Measurements from ENCODE around the gene XPC.

The XPC gene

DNA sequence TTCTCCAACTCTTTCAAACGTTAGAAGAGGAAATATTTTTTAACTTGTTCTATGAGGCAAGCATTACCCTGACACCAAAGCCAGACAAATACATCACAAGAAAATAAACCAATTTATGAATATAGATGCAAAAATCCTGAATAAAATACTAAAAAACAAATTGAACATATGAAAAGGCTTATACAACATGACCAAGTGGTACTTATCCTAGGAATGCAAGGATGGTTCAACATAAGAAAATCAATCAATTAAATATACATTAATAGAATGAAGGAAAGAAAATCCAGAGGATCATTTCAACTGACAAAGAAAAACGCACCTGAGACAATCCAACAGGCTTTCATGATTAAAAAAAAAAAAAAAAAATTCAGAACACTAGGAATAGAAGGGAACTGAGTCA, 17.1 kb downstream of the XPC start:
- Histone ChIP-seq H3K27me3 (ENCODE audit: control insufficient read depth, insufficient read depth, low read length) (no peaks in the 10 kb centered on the region), H3K36me3 (ENCODE audit: control insufficient read depth, insufficient read depth, low read length) (peaks cover 10% of the 10 kb centered on the region), H3K9ac (ENCODE audit: low read length) (no peak overlapping the region), H3K9me3 (ENCODE audit: control insufficient read depth, low read length) (no peaks in the 10 kb centered on the region), H3K4me1 (ENCODE audit: control insufficient read depth, insufficient read depth, low read length) (no peaks in the 10 kb centered on the region), H3K4me3 (ENCODE audit: low read length) (no peak overlapping the region)

DNA sequence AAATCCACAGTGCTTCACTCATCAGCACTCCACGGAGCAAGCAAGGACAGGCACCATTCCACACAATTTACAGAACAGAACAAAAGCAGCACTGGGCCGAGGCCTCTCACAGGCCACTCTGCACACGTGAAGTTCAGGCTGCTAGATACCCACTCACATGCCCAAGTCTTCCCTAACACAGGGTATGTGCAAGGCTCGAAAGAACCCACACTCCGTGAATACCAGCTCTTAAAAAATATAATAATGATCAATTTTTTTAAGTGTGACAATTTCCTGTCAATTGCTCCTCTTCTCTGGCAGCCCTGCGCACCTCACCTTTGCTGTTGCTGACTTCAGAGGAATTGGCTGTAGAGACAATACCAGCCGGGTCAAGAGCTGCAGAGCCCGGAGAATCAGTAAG, 19.0 kb downstream of the XPC start:
- Histone ChIP-seq H3K9ac (ENCODE audit: low read length) (no peak overlapping the region), H3K4me3 (ENCODE audit: low read length) (no peak overlapping the region), H3K27me3 (ENCODE audit: control insufficient read depth, insufficient read depth, low read length) (no peaks in the 10 kb centered on the region), H3K36me3 (ENCODE audit: control insufficient read depth, insufficient read depth, low read length) (peaks cover 6% of the 10 kb centered on the region), H3K9me3 (ENCODE audit: control insufficient read depth, low read length) (no peaks in the 10 kb centered on the region), H3K4me1 (ENCODE audit: control insufficient read depth, insufficient read depth, low read length) (no peaks in the 10 kb centered on the region)

DNA sequence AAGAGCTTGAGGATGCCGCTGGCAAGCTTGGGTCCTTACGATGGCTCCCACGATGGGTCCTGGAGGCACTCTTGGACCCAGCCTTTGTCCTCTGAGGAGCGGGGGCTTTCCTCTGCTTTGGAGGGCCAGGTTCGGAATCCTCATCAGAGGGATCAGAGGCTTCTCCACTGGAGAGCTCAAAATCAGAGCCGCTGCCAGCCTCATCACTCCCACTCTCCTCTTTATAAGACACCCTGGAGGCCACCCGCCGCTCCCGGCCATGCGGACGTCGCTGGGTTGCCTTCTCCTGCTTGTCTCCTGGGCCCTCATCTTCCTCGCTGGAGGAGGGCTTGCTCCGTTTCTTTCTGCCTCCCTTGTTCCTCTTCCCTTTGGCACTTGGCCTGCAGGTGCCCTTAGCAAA, 20.0 kb downstream of the XPC start:
- Histone ChIP-seq H3K36me3 (ENCODE audit: control insufficient read depth, insufficient read depth, low read length) (peaks cover 6% of the 10 kb centered on the region), H3K27me3 (ENCODE audit: control insufficient read depth, insufficient read depth, low read length) (no peaks in the 10 kb centered on the region), H3K4me3 (ENCODE audit: low read length) (no peak overlapping the region), H3K9me3 (ENCODE audit: control insufficient read depth, low read length) (no peaks in the 10 kb centered on the region), H3K4me1 (ENCODE audit: control insufficient read depth, insufficient read depth, low read length) (no peaks in the 10 kb centered on the region), H3K9ac (ENCODE audit: low read length) (no peak overlapping the region)

DNA sequence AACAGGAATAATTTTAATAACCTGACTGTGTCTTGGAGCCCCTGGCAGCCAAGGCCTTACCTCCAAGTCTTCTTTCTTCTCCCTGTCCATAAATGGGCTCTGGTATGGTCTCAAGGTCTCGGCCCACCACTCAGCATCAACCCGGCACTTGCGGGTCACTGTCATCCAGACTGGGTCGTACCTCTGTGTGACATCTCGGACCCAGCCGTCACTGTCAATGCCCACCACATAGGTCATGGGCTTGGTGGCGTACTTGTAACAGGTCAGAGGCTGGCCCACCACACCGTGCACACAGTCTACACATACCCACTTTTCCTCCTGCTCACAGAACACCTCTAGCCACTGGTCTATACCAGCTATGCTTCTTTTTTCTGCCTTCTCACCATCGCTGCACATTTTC, 20.4 kb downstream of the XPC start:
- H3K9ac ChIP-seq (ENCODE audit: low read length), result no peak overlapping the region
- H3K4me1 ChIP-seq (ENCODE audit: control insufficient read depth, insufficient read depth, low read length), result no peaks in the 10 kb centered on the region
- peaks cover 6% of the 10 kb centered on the region for H3K36me3 ChIP-seq (ENCODE audit: control insufficient read depth, insufficient read depth, low read length)
- no peak overlapping the region for H3K4me3 ChIP-seq (ENCODE audit: low read length)
- no peaks in the 10 kb centered on the region for H3K27me3 ChIP-seq (ENCODE audit: control insufficient read depth, insufficient read depth, low read length)
- no peaks in the 10 kb centered on the region for H3K9me3 ChIP-seq (ENCODE audit: control insufficient read depth, low read length)

DNA sequence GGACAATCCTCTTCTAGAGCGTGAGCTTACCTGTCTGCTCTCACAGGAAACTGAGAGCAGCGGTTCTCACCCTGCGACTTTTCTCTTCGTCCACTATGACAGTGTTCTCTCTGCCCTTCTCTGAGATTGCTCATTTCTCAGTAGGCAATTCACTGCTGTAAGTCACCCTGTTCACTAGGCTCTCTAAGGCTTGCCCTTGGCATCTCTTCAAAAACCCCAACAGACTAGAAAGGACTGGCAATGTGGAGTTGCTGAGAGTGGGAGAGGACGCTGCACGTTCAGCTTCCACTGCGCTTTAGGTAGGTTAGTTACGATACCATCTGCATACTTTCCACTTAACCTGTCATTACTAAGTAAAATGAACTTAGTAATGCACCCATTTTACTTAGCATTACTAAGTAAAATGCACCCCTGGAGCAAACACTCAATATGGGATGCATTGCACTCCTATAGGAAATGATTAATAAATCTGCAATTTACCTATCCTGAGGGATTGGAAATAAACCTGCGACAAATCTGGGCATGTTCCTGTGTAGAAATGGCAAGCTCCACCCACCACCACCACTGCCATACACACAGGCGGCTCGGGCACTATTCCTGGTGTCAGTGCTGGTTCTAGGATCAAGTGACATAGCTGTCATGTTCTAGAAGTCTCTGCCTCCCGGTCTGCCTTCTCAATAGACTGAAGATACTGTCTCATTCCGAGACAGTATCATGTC, 21.4 kb downstream of the XPC start:
- no peak overlapping the region for H3K9ac ChIP-seq (ENCODE audit: low read length)
- no peaks in the 10 kb centered on the region for H3K9me3 ChIP-seq (ENCODE audit: control insufficient read depth, low read length)
- no peaks in the 10 kb centered on the region for H3K4me1 ChIP-seq (ENCODE audit: control insufficient read depth, insufficient read depth, low read length)
- peaks cover 6% of the 10 kb centered on the region for H3K36me3 ChIP-seq (ENCODE audit: control insufficient read depth, insufficient read depth, low read length)
- H3K4me3 ChIP-seq (ENCODE audit: low read length), result no peak overlapping the region
- H3K27me3 ChIP-seq (ENCODE audit: control insufficient read depth, insufficient read depth, low read length), result no peaks in the 10 kb centered on the region

DNA sequence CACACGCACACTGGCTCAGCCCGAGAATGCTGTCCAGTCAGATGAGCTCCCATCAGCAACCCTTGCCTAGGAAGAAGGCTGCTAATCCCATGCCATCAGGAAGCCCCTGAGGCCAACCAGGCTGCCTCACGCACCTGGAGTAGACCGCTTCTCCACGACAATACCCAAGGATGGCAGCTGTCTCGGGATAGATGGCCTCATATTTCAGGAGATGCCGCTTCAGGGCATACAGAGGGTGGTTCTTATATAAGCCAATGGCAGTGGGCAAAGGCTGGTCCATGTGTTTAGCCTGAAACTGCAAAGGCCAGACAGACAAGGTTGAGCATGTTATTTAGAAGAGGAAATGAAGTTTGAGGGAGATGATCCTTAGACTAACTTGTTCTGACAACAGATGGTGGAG, 22.2 kb downstream of the XPC start:
- H3K4me3 ChIP-seq (ENCODE audit: low read length), result no peak overlapping the region
- H3K9me3 ChIP-seq (ENCODE audit: control insufficient read depth, low read length), result no peaks in the 10 kb centered on the region
- H3K9ac ChIP-seq (ENCODE audit: low read length), result no peak overlapping the region
- no peaks in the 10 kb centered on the region for H3K27me3 ChIP-seq (ENCODE audit: control insufficient read depth, insufficient read depth, low read length)
- H3K4me1 ChIP-seq (ENCODE audit: control insufficient read depth, insufficient read depth, low read length), result no peaks in the 10 kb centered on the region
- H3K36me3 ChIP-seq (ENCODE audit: control insufficient read depth, insufficient read depth, low read length), result peaks cover 6% of the 10 kb centered on the region

DNA sequence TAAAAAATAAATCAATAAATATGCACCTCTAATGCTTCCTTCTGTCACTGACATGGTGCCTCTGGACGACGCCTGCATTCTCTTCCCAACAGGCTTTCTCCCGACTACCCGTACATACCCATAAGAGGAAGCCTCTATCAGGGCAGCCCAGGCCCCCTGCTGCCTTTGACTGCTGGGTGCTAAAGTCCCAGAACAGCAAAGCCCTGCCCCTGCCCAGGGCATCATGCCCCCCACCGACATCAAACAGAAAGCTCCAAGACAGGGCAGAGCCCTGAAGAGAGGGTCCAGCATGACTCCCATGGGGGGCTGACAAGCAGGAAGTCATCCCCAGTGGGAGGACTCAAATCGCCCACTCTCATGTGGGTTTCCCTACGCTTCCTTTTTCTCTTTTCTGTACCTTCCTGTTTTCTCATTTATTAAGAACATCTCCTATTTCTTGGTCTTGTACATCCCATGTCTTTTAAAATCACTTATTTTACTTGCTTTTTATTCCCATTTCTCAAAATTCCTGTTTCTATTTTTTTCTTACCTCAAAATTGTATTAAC, 23.4 kb downstream of the XPC start:
- H3K9me3 ChIP-seq (ENCODE audit: control insufficient read depth, low read length), result no peaks in the 10 kb centered on the region
- peaks cover 6% of the 10 kb centered on the region for H3K36me3 ChIP-seq (ENCODE audit: control insufficient read depth, insufficient read depth, low read length)
- H3K9ac ChIP-seq (ENCODE audit: low read length), result no peak overlapping the region
- H3K4me3 ChIP-seq (ENCODE audit: low read length), result no peak overlapping the region
- H3K27me3 ChIP-seq (ENCODE audit: control insufficient read depth, insufficient read depth, low read length), result no peaks in the 10 kb centered on the region
- H3K4me1 ChIP-seq (ENCODE audit: control insufficient read depth, insufficient read depth, low read length), result no peaks in the 10 kb centered on the region

DNA sequence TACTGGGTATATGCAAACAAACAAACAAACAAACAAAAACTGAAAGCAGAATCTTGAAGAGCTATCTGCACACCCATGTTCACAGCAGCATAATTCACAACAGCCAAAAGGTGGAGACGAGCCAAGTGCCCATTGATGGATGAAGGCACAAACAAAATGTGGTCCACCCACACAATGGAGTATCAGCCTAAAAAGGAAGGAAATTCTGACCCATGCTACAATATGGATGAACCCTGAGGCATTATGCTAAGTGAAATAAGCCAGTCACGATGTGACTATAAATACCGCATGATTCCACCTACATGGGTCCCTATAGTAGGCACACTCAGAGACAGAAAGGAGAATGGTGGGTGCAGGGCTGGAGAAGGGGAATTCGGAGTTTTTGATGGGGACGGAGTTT, 24.1 kb downstream of the XPC start:
- no peak overlapping the region for H3K4me3 ChIP-seq (ENCODE audit: low read length)
- no peaks in the 10 kb centered on the region for H3K27me3 ChIP-seq (ENCODE audit: control insufficient read depth, insufficient read depth, low read length)
- no peaks in the 10 kb centered on the region for H3K4me1 ChIP-seq (ENCODE audit: control insufficient read depth, insufficient read depth, low read length)
- H3K9me3 ChIP-seq (ENCODE audit: control insufficient read depth, low read length), result no peaks in the 10 kb centered on the region
- no peak overlapping the region for H3K9ac ChIP-seq (ENCODE audit: low read length)
- peaks cover 6% of the 10 kb centered on the region for H3K36me3 ChIP-seq (ENCODE audit: control insufficient read depth, insufficient read depth, low read length)

DNA sequence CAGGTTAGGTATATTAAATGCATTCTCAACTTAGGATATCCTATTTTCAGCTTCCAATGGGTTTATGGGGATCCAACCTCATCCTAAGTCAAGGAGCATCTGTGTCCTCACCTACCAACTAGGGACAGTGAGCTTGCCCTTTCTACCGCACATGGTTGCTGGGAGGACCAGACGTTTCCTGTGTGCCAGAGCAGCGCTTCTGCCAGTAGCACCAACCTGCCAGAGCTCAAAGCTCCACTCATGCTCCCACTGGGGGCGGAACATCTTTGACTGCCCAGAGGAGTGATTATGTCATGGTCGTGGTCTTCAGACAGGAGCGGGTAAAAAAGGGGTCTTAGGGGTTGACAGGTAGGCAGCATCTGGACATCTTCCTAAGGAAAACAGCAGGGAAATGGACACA, 24.7 kb downstream of the XPC start:
- Histone ChIP-seq H3K9ac (ENCODE audit: low read length) (no peak overlapping the region), H3K4me1 (ENCODE audit: control insufficient read depth, insufficient read depth, low read length) (no peaks in the 10 kb centered on the region), H3K9me3 (ENCODE audit: control insufficient read depth, low read length) (no peaks in the 10 kb centered on the region), H3K4me3 (ENCODE audit: low read length) (no peak overlapping the region), H3K27me3 (ENCODE audit: control insufficient read depth, insufficient read depth, low read length) (no peaks in the 10 kb centered on the region), H3K36me3 (ENCODE audit: control insufficient read depth, insufficient read depth, low read length) (peaks cover 6% of the 10 kb centered on the region)

DNA sequence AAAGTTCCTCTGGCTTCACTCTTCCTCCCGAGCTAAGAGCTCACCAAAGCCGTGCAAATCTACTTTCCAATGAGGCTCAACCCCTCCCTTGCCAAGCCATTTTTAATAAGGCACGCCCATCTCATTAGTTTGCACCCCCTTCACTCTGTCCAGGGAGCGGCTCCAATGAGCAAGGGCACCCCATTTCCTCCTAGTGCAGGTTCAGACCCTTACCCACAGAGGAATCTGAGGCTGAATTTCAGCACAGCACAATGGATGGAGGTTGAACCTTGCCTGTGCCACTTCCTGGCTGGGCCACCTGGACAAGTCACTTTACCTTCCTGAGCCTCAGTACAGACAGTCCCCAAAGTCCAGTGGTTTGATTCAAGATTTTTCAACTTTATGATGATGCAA, 25.4 kb downstream of the XPC start:
- H3K36me3 ChIP-seq (ENCODE audit: control insufficient read depth, insufficient read depth, low read length), result peaks cover 5% of the 10 kb centered on the region
- no peak overlapping the region for H3K9ac ChIP-seq (ENCODE audit: low read length)
- H3K9me3 ChIP-seq (ENCODE audit: control insufficient read depth, low read length), result no peaks in the 10 kb centered on the region
- no peak overlapping the region for H3K4me3 ChIP-seq (ENCODE audit: low read length)
- H3K27me3 ChIP-seq (ENCODE audit: control insufficient read depth, insufficient read depth, low read length), result no peaks in the 10 kb centered on the region
- H3K4me1 ChIP-seq (ENCODE audit: control insufficient read depth, insufficient read depth, low read length), result no peaks in the 10 kb centered on the region

DNA sequence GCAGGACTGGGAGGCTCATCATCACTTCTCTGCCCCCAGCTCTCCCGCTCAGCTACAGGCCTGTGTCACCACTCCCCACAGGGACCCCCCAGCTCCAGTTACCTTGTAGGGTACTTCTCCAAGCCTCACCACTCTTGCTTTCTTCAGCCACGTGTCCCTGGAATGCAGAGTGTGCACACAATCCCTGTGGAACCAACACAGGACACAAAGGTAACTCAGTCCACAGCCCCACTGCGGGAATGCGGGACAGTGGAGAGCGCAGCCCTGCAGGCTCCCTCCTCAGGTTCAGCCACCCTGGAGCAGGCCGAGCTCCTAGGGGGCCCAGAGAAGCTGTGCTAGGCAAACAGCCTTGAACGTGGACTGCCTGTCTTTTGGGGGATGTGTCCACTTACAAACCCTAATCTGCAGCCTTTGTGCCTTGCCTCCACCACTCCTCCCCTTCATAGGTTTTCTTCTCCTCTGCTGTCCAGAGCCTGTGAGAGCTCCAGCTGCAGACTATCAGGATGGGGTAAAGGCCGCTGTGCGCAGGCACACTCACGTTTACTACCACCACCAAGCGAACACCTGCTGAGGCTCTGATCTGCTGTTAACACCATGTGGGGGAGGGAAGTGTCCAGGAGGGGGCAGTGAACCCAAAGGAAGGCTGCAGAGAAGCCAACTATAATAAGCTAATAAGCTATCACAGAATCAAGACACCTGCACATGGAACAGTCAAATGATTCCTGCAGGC, 26.0 kb downstream of the XPC start:
- no peaks in the 10 kb centered on the region for H3K4me1 ChIP-seq (ENCODE audit: control insufficient read depth, insufficient read depth, low read length)
- no peaks in the 10 kb centered on the region for H3K9me3 ChIP-seq (ENCODE audit: control insufficient read depth, low read length)
- no peak overlapping the region for H3K9ac ChIP-seq (ENCODE audit: low read length)
- no peak overlapping the region for H3K4me3 ChIP-seq (ENCODE audit: low read length)
- peaks cover 6% of the 10 kb centered on the region for H3K36me3 ChIP-seq (ENCODE audit: control insufficient read depth, insufficient read depth, low read length)
- H3K27me3 ChIP-seq (ENCODE audit: control insufficient read depth, insufficient read depth, low read length), result no peaks in the 10 kb centered on the region

DNA sequence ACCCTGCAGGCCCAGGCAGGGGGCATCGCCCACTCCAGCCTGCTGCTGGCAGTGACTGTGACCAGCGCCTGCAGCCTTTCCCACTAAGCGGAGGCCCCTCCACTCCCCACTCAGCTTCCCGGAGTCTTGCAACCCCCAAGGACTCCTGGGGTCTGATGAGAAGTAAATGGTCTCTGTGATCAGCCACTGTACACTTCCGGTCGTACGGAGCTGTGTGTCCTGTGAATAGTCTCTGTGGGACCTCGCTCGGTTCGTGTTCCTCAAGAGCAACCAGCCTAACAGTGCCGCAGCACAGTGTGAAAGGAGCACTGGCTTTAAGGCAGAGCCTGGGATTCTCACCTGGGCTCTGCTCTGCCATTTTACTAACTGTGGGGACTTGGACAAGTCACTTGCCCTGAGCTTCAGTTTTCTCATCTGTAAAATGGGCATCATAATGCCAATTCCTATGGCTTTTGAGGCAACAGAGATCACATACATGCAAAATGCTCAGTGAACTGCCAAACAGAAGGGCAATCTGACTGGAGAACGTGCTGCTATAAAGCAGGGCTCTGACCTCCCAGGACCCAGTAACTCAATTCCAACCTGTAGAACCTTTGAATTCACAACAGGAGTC, 26.8 kb downstream of the XPC start:
- no peak overlapping the region for H3K4me3 ChIP-seq (ENCODE audit: low read length)
- peaks cover 6% of the 10 kb centered on the region for H3K36me3 ChIP-seq (ENCODE audit: control insufficient read depth, insufficient read depth, low read length)
- H3K9ac ChIP-seq (ENCODE audit: low read length), result no peak overlapping the region
- H3K27me3 ChIP-seq (ENCODE audit: control insufficient read depth, insufficient read depth, low read length), result no peaks in the 10 kb centered on the region
- no peaks in the 10 kb centered on the region for H3K9me3 ChIP-seq (ENCODE audit: control insufficient read depth, low read length)
- no peaks in the 10 kb centered on the region for H3K4me1 ChIP-seq (ENCODE audit: control insufficient read depth, insufficient read depth, low read length)
